Astrocyte (in vitro differentiated cells and primary cell): ENCODE data around the gene BAHCC1.

Source experiments
- CTCF ChIP-seq: IDR thresholded peaks from 2 replicates; pipeline ENCODE4 v1.5.1; 2011; ENCODE audit warnings: low read depth, mild to moderate bottlenecking, inconsistent platforms, low read length, moderate library complexity; ENCODE audit not compliant: insufficient read depth
- EZH2 ChIP-seq: IDR thresholded peaks from 2 replicates; pipeline ENCODE4 v1.6.1; 2012; ENCODE audit warnings: mild to moderate bottlenecking, low read length, inconsistent platforms; ENCODE audit not compliant: insufficient read depth

DNA sequence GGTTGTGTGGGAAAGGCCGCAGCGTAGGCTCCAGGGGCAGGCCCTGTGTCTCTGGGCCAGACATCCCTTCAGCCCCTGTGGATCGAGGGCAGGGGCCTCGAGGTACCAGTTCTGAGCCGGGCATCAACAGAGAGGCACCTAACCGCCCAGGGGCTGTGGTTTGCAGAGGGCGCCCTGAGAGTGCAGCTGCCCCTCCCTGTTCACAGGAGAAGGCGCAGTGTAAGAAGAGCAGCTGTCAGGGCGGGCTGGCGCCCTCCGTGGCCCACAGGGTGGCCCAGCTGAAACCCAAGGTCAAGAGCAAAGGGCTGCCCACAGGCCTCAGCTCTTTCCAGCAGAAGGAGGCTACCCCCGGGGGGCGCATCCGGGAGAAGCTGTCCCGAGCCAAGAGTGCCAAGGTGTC, 60.8 kb downstream of the BAHCC1 start:
- TF ChIP-seq CTCF, result no peak
- no peak for TF ChIP-seq EZH2
